ENCODE measurements around the gene DRC7. TPM values are rescaled to one million over a fixed set of nuclear protein-coding genes. Genes with fewer than 3 reads are reported as not detected.

DRC7 gene
- total RNA-seq, 1 donor from 2014 or later: not detected

DNA sequence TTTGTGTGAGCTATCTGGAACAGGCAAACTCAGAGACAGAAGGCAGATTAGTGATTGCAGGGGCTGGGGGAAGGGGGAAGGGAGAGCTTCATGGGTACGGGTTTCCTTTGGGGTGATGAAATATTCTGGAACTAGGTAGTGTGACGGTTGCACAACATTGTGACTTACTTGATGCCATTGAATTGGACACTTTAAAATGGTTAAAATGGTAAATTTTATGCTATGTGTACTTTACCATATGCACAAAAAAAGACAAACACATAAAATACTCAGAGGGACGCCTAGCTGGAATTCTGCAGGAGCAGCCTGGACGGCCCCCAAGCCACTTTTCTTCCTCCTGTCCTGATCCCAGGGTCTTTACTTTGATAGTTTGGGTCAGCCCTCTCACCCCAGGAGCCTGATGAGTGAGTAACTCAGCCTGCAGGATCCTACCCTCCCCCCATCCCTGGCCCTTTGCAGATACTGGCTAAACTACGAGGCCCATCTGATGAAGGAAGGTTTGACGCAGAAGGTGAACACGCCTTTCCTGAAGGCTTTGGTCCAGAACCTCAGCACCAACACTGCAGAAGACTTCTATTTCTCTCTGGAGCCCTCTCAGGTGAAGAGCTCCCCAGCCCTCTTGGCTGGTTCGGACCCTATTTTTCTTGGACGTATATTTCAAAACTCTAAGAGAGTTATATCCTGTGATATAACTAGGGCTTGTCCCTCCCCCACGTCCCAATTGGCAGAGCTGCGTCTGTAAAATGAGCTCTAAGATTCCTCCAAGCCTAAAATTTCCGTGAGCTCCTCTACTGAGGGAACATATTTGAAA, 18.7 kb upstream of the DRC7 start:
- Mint-ChIP-seq H3K9me3 (ENCODE audit: low read depth) (no peaks in the 10 kb centered on the region), H3K36me3 (ENCODE audit: low read depth) (no peaks in the 10 kb centered on the region), H3K4me1 (ENCODE audit: low read depth) (peaks cover 8% of the 10 kb centered on the region), H3K27ac (ENCODE audit: unreplicated experiment) (no peak overlapping the region), H3K27me3 (ENCODE audit: low read depth) (peaks cover 14% of the 10 kb centered on the region), H3K4me3 (ENCODE audit: unreplicated experiment) (no peak overlapping the region)
- TF ChIP-seq, protein P1, sequence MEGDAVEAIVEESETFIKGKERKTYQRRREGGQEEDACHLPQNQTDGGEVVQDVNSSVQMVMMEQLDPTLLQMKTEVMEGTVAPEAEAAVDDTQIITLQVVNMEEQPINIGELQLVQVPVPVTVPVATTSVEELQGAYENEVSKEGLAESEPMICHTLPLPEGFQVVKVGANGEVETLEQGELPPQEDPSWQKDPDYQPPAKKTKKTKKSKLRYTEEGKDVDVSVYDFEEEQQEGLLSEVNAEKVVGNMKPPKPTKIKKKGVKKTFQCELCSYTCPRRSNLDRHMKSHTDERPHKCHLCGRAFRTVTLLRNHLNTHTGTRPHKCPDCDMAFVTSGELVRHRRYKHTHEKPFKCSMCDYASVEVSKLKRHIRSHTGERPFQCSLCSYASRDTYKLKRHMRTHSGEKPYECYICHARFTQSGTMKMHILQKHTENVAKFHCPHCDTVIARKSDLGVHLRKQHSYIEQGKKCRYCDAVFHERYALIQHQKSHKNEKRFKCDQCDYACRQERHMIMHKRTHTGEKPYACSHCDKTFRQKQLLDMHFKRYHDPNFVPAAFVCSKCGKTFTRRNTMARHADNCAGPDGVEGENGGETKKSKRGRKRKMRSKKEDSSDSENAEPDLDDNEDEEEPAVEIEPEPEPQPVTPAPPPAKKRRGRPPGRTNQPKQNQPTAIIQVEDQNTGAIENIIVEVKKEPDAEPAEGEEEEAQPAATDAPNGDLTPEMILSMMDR (IDR thresholded peaks at IDR 0.05): no peak
- DNase-seq (ENCODE audit: low spot score): no peak

DNA sequence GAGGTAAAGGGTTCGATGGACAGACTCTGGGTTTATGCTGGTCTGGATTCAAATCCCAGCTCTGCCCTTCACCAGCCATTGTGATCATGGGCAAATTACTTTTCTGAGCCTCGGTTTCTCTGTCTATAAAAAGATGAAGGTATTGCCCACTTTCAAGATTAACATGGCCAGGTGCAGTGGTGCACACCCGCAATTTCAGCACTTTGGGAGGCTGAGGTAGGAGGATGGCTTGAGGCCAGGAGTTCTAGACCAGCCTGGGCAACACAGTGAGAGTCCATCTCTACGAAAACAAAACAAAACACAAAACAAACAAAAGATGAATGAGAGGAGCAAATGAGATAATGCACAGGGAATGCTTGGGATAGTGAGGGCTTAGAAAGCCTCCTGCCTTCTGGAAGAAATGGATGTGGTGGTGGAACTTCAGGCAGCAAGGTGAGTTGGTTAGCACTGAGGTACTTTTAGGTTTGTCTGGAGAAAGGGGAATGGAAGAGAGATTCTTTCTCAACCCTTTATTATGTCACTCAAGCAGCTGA, 18.0 kb upstream of the DRC7 start:
- Mint-ChIP-seq H3K27ac (ENCODE audit: unreplicated experiment) (no peak overlapping the region), H3K4me3 (ENCODE audit: unreplicated experiment) (no peak overlapping the region), H3K9me3 (ENCODE audit: low read depth) (no peaks in the 10 kb centered on the region), H3K4me1 (ENCODE audit: low read depth) (peaks cover 8% of the 10 kb centered on the region), H3K27me3 (ENCODE audit: low read depth) (peaks cover 14% of the 10 kb centered on the region), H3K36me3 (ENCODE audit: low read depth) (no peaks in the 10 kb centered on the region)
- TF ChIP-seq, protein P1 (IDR thresholded peaks at IDR 0.05): no peak
- DNase-seq (ENCODE audit: low spot score): no peak

DNA sequence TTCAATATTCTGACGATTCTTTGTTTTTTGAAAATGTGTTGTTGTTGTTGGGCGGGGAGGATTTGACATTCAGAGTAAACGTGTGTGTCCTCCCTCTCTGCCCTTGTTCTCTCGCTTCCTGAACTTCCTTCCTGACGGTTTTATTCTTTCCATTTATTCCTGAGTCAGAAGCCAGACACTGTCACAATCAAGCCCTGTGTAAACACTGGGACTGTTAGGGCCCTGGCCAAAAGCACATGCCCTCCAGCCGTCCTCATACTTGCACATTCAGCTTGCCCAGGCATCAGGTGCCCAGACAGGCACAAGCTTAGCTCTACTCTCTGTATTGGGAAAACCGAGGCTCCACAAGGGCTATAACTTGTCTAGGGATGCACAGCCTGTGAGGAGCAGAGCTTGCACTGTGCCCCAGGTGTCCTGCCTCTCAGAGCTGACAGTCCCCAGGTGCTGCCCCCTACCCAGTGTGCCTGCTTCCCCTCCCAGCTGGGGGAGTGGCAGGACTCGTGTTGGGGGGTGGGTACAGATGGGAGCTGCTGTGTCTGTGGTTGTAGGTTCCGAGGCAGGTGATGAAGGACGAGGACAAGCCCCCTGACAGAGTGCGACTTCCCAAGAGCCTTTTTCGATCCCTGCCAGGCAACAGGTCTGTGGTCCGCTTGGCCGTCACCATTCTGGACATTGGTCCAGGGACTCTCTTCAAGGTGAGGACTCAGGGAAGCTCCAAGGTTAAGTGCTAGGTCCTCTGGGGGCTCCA, 16.8 kb upstream of the DRC7 start:
- no peak overlapping the region for H3K4me3 Mint-ChIP-seq (ENCODE audit: unreplicated experiment)
- peaks cover 14% of the 10 kb centered on the region for H3K27me3 Mint-ChIP-seq (ENCODE audit: low read depth)
- no peaks in the 10 kb centered on the region for H3K9me3 Mint-ChIP-seq (ENCODE audit: low read depth)
- no peak for DNase-seq (ENCODE audit: low spot score)
- H3K27ac Mint-ChIP-seq (ENCODE audit: unreplicated experiment): no peak overlapping the region
- no peaks in the 10 kb centered on the region for H3K36me3 Mint-ChIP-seq (ENCODE audit: low read depth)
- H3K4me1 Mint-ChIP-seq (ENCODE audit: low read depth): peaks cover 8% of the 10 kb centered on the region
- TF ChIP-seq, protein P1 (IDR thresholded peaks at IDR 0.05): no peak

DNA sequence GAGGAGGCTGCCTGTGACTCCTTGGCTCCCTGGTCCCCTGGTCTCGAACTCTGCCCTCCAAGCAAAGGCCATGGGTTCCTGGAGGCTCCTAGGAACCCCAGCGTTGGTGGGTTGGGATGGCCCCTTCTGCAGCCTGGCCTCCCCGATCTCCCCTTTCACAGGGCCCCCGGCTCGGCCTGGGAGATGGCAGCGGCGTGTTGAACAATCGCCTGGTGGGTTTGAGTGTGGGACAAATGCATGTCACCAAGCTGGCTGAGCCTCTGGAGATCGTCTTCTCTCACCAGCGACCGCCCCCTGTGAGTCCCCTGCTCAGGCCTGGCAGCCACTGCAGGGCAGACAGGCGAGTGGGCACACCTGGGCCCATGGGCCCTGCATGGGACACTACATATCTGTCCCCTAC, 15.6 kb upstream of the DRC7 start:
- H3K4me1 Mint-ChIP-seq (ENCODE audit: low read depth): peaks cover 8% of the 10 kb centered on the region
- peak; percentile 72 for DNase-seq (ENCODE audit: low spot score)
- no peak overlapping the region for H3K27ac Mint-ChIP-seq (ENCODE audit: unreplicated experiment)

More for the DNA sequence above, 15.6 kb upstream of the DRC7 start:
- Mint-ChIP-seq H3K36me3 (ENCODE audit: low read depth) (no peaks in the 10 kb centered on the region), H3K4me3 (ENCODE audit: unreplicated experiment) (no peak overlapping the region), H3K9me3 (ENCODE audit: low read depth) (no peaks in the 10 kb centered on the region), H3K27me3 (ENCODE audit: low read depth) (peaks cover 1% of the 10 kb centered on the region)
- TF ChIP-seq, protein P1 (IDR thresholded peaks at IDR 0.05): no peak

Measured in chondrocyte (in vitro differentiated cells).